GM18858 (cell line): Measurements from ENCODE around the gene FBXL13.
"Not testable (repeated sequence)": the region's sequence is repeated elsewhere in the genome, so short reads cannot be mapped to it uniquely, and the experiment has no call there.

Experiments
- ATAC-seq: cut with Tn5 transposase; IDR thresholded peaks from one replicate; pipeline ENCODE4 v1.9.1; 2021; ENCODE audit not compliant: unreplicated experiment

Gene FBXL13

GRCh38 chr7:102942868-102943267, 131.7 kb downstream of the FBXL13 start:
- ATAC-seq, result no peak

- ATAC-seq, result no peak
Measured at GRCh38 chr7:102942181-102942866, 132.3 kb downstream of the FBXL13 start.

GRCh38 chr7:102938679-102939078, 135.9 kb downstream of the FBXL13 start:
- no peak for ATAC-seq

GRCh38 chr7:102935450-102936115, 139.0 kb downstream of the FBXL13 start:
- ATAC-seq, result no peak

- ATAC-seq, result no peak
Measured at GRCh38 chr7:102934701-102935100, 139.9 kb downstream of the FBXL13 start.

- ATAC-seq, result no peak
Measured at GRCh38 chr7:102934239-102934638, 140.4 kb downstream of the FBXL13 start.

- no peak for ATAC-seq
Measured at GRCh38 chr7:102933763-102934162, 140.8 kb downstream of the FBXL13 start.

- no peak for ATAC-seq
Measured at GRCh38 chr7:102931757-102932156, 142.8 kb downstream of the FBXL13 start.

GRCh38 chr7:102927312-102927933, 147.2 kb downstream of the FBXL13 start:
- ATAC-seq, result no peak

GRCh38 chr7:102926783-102927140, 147.8 kb downstream of the FBXL13 start:
- no peak for ATAC-seq

- ATAC-seq, result no peak
Measured at GRCh38 chr7:102925976-102926782, 148.4 kb downstream of the FBXL13 start.

- no peak for ATAC-seq
Measured at GRCh38 chr7:102918845-102919244, 155.8 kb downstream of the FBXL13 start.

GRCh38 chr7:102917436-102918353, 156.9 kb downstream of the FBXL13 start:
- ATAC-seq, result no peak

GRCh38 chr7:102916881-102917280, 157.7 kb downstream of the FBXL13 start:
- no peak for ATAC-seq

GRCh38 chr7:102916426-102916825, 158.2 kb downstream of the FBXL13 start:
- no peak for ATAC-seq

GRCh38 chr7:102914585-102914984, 160.0 kb downstream of the FBXL13 start:
- ATAC-seq, result no peak

- ATAC-seq, result no peak
Measured at GRCh38 chr7:102913826-102914225, 160.8 kb downstream of the FBXL13 start.

GRCh38 chr7:102912742-102913141, 161.9 kb downstream of the FBXL13 start, which contains the start of gene LRRC17:
TSS of gene LRRC17 (plus strand) at chr7:102913000. CDS start at chr7:102933914, 20,914 bp downstream.
- ATAC-seq, result no peak

- no peak for ATAC-seq
Measured at GRCh38 chr7:102908676-102909075, 165.9 kb downstream of the FBXL13 start.

- ATAC-seq, result not testable (repeated sequence)
Measured at GRCh38 chr7:102903576-102903975, 171.0 kb downstream of the FBXL13 start.
